PFSK-1 (cell line): ENCODE measurements around the gene HSFX3.

Experiments used
- FOXP2 ChIP-seq: optimal IDR thresholded peaks from 2 replicates; pipeline ENCODE3; 2011; ENCODE audit warnings: borderline replicate concordance, control low read depth, inconsistent platforms; ENCODE audit not compliant: insufficient read depth; ENCODE audit errors: extremely low read length, extremely low read depth
- POLR2AphosphoS5 ChIP-seq: IDR thresholded peaks from 2 replicates; pipeline ENCODE4 v1.6.1; 2012; ENCODE audit warnings: low read depth, mild to moderate bottlenecking, control low read depth, low read length, moderate library complexity
- SIN3A ChIP-seq: IDR thresholded peaks from 2 replicates; pipeline ENCODE4 v1.6.1; 2012; ENCODE audit warnings: mild to moderate bottlenecking, low read length, moderate library complexity, borderline replicate concordance; ENCODE audit not compliant: insufficient read depth
- TAF1 ChIP-seq: IDR thresholded peaks from 2 replicates; pipeline ENCODE4 v1.6.1; 2012; ENCODE audit warnings: low read length, control low read depth, borderline replicate concordance; ENCODE audit not compliant: insufficient read depth
- TF ChIP-seq, protein P1 (sequence below), 2 experiments: IDR thresholded peaks; 2 replicates each; pipeline versions ENCODE4 v1.6.1 to v1.8.0; 2011 to 2012; ENCODE audit warnings: low read depth in 2 of 2, low read length in 2 of 2, control low read depth in 1 of 2, inconsistent platforms in 1 of 2, mild to moderate bottlenecking in 1 of 2, moderate library complexity in 1 of 2; ENCODE audit not compliant: insufficient read depth in 1 of 2

Gene HSFX3

DNA sequence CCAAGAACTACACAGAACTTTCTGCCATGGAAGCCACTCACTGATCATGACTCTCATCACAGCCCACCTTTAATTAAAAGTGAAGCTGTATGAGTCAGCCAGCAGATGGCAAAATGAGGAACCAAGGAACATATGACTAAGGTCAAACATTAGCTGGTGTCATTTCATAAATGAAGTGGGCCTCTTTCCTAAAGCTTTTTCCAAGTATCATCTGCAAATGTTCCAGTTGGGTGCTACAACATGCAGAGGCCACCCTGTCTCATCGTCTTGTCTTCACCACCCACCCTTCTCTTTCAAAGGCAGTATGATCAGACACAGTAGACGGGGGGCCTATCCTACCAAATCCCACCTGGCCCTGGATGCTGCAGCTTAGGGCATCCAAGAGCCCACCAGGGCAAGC, 18.1 kb downstream of the HSFX3 start:
- TF ChIP-seq FOXP2 (no peak), SIN3A (no peak), POLR2AphosphoS5 (no peak), TAF1 (no peak)
- TF ChIP-seq, protein P1, sequence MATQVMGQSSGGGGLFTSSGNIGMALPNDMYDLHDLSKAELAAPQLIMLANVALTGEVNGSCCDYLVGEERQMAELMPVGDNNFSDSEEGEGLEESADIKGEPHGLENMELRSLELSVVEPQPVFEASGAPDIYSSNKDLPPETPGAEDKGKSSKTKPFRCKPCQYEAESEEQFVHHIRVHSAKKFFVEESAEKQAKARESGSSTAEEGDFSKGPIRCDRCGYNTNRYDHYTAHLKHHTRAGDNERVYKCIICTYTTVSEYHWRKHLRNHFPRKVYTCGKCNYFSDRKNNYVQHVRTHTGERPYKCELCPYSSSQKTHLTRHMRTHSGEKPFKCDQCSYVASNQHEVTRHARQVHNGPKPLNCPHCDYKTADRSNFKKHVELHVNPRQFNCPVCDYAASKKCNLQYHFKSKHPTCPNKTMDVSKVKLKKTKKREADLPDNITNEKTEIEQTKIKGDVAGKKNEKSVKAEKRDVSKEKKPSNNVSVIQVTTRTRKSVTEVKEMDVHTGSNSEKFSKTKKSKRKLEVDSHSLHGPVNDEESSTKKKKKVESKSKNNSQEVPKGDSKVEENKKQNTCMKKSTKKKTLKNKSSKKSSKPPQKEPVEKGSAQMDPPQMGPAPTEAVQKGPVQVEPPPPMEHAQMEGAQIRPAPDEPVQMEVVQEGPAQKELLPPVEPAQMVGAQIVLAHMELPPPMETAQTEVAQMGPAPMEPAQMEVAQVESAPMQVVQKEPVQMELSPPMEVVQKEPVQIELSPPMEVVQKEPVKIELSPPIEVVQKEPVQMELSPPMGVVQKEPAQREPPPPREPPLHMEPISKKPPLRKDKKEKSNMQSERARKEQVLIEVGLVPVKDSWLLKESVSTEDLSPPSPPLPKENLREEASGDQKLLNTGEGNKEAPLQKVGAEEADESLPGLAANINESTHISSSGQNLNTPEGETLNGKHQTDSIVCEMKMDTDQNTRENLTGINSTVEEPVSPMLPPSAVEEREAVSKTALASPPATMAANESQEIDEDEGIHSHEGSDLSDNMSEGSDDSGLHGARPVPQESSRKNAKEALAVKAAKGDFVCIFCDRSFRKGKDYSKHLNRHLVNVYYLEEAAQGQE (IDR thresholded peaks at IDR 0.05; ENCODE audit: insufficient read depth in 1 of 2, low read depth in 2 of 2, low read length in 2 of 2) = no peak

- no peak for TF ChIP-seq POLR2AphosphoS5
- TF ChIP-seq TAF1 = no peak
- TF ChIP-seq, protein P1 (IDR thresholded peaks at IDR 0.05; ENCODE audit: insufficient read depth in 1 of 2, low read depth in 2 of 2, low read length in 2 of 2) = no peak
Measured at GRCh38 chrX:149528381-149528780, 21.3 kb downstream of the HSFX3 start.

GRCh38 chrX:149527705-149528104, 22.0 kb downstream of the HSFX3 start:
- TF ChIP-seq POLR2AphosphoS5 (no peak), SIN3A (no peak), FOXP2 (no peak), TAF1 (no peak)
- TF ChIP-seq, protein P1 (IDR thresholded peaks at IDR 0.05; ENCODE audit: insufficient read depth in 1 of 2, low read depth in 2 of 2, low read length in 2 of 2) = no peak

GRCh38 chrX:149522916-149523315, 26.8 kb downstream of the HSFX3 start:
- TF ChIP-seq FOXP2 = no peak
- TF ChIP-seq TAF1 = no peak
- no peak for TF ChIP-seq SIN3A
- no peak for TF ChIP-seq POLR2AphosphoS5
- TF ChIP-seq, protein P1 (IDR thresholded peaks at IDR 0.05; ENCODE audit: insufficient read depth in 1 of 2, low read depth in 2 of 2, low read length in 2 of 2) = no peak

DNA sequence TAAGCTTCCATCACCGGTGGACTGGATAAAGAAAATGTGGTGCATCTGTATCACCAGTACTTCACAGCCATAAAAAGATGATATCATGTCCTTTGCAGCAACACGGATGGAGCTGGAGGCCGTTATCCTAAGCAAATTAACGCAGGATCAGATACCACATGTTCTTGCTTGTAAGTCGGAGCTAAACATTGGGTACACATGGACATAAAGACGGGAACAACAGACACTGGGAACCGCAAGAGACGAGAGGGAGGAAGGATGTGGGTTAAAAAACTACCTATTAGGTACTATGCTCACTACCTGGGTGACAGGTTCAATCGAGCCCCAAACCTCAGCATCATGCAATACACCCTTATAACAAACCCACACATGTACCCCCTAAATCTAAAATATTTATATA, 28.3 kb downstream of the HSFX3 start:
- TF ChIP-seq FOXP2 = no peak

DNA sequence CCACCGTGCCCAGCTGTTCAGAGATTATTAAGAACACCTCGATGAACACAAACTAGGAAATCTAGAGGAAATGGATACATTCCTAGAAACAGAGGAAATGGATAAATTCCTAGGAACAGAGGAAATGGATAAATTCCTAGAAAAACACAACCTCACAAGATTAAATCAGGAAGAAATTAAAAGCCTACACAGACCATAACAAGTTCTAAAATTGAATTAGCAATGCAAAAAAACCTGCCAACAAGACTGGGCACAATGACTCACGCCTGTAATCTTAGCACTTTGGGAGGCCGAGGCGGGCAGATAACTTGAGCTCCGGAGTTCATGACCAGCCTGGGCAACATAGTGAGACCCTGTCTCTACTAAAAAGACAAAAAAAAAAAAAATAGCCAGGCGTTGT, 31.5 kb downstream of the HSFX3 start:
- no peak for TF ChIP-seq FOXP2
- no peak for TF ChIP-seq POLR2AphosphoS5
- no peak for TF ChIP-seq TAF1
- no peak for TF ChIP-seq SIN3A
- TF ChIP-seq, protein P1 (IDR thresholded peaks at IDR 0.05; ENCODE audit: insufficient read depth in 1 of 2, low read depth in 2 of 2, low read length in 2 of 2) = no peak
